HG02840 (cell line): ENCODE measurements around the gene SPTBN4.
"Not testable (repeated sequence)": the region's sequence is repeated elsewhere in the genome, so short reads cannot be mapped to it uniquely, and the experiment has no call there.

Source experiments
- ATAC-seq: cut with Tn5 transposase; IDR thresholded peaks from one replicate; pipeline ENCODE4 v1.9.1; 2021; ENCODE audit warnings: mild to moderate bottlenecking, moderate library complexity, moderate number of reproducible peaks; ENCODE audit not compliant: unreplicated experiment, low FRiP score

Gene SPTBN4

DNA sequence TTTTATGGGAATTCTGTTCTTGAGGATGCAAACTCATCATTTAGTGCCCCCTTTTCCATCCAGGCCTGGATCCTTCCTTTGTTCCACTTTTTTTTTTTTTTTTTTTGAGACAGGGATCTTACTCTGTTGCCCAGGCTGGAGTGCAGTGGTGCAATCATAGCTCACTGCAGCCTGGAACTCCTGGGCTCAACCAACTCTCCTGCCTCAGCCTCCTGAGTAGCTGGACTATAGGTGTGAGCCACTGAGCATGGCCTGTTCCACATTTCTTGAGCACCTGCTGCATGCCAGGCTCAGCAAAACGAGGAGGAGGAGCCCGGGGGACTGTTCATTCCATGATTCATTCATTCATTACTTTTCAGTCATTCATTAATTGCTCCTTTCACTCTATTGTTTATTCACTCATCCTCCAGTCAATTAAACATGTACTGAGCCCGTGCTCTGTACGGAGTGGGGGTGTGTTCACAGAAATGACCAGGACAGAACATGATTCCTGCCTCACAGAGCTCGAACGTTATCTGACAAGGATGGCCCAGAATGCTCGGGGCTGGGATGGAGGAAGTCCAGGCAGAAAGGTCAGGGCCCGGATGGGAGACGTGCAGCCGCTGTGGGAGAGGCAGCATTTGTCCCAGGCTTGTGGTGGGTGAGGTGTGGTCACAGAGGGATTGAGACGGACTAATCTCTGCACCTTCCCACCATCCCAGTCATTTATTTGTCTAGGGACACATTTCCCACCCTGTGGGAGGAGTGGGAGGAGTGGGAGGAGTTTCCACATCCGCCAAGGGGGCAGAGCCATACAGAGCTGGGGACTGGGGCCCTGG lies 58.6 kb downstream of the SPTBN4 start:
- ATAC-seq: no peak

DNA sequence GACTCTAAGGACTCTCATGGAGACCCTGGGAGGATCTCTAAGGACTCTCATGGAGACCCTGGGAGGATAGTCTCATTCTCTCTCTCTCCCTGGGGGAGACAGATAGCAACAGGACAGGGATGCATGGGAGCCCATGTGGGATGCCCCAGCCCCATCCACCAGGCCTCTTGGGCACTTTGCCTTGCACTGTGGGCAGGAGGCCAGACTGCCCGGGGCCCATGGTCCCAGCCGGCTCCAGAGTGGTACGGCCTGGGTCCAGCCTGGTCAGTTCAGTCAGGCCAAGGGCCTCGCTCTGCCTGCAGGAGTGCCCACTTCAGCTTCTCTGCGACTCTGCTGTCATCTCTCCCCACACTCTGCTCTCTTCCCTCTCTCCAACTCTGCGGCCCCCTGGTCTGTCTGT lies 61.3 kb downstream of the SPTBN4 start:
- ATAC-seq: no peak

DNA sequence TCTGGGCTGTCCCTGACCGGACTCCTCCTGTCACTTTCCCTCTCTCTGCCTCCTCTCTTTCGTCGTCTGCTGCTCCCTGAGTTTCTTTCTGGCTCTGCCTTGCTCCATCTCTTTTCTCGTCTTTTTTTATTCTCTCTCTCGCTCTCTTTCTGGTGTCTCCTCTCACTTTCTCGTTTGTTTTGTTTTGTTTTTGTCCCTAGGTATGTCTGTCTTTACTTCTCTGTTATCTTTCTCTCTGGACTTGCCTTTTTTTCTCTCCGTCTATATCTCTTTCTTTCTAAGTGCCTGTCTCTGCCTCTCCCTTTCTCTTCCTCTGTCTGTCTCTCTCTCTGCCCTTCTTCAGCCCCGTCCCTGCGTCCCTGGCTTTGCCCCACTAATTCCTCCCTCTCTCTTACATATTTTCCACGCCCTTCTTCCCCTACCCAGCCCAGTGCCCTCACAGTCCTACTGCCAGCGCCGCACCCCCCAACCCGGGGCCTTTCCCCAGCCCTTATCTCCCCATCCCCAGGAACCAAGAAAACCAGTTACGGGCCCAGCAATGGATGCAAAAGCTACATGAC lies 61.8 kb downstream of the SPTBN4 start:
- ATAC-seq: no peak

DNA sequence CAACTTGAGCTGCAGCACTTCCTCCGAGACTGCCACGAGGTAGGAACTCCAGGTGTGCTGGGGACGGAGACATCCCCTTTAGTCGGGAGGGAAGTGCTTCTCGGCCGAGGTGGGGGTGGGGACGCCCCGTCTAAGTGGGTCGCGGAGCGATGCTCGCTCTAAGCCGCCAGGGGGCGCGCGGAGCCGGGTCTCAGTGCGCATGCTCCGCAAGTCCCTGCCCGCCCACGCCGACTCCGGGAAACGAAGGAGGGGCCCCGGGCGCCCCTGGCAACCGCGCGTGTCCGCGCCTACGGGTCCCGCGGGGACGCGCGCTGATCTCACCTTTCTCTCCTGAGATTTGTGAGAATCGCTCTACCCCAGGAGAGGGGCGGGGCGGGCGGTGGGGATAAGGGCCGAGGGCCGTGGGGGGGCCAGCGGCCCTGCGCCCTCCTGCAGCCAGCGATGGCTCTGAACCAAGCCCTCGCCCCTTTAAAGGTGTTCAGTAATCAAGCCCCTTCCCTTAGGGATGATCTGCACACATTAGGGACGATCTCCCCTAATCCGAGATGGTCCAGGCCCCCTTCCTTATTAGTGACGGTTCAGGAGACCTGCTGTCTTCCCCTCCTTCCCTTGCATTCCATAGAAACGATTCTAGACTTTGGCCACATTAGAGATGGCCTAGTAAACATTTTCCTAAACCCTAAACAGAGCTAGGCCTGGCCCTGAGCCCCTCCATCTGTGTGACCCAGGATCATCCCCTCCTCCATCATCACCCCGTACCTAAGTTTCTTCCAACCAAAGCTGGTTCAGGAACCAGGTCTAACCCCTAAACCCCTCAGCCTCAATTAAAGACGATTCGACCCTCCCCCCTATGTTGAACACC lies 62.5 kb downstream of the SPTBN4 start:
- ATAC-seq: no peak

DNA sequence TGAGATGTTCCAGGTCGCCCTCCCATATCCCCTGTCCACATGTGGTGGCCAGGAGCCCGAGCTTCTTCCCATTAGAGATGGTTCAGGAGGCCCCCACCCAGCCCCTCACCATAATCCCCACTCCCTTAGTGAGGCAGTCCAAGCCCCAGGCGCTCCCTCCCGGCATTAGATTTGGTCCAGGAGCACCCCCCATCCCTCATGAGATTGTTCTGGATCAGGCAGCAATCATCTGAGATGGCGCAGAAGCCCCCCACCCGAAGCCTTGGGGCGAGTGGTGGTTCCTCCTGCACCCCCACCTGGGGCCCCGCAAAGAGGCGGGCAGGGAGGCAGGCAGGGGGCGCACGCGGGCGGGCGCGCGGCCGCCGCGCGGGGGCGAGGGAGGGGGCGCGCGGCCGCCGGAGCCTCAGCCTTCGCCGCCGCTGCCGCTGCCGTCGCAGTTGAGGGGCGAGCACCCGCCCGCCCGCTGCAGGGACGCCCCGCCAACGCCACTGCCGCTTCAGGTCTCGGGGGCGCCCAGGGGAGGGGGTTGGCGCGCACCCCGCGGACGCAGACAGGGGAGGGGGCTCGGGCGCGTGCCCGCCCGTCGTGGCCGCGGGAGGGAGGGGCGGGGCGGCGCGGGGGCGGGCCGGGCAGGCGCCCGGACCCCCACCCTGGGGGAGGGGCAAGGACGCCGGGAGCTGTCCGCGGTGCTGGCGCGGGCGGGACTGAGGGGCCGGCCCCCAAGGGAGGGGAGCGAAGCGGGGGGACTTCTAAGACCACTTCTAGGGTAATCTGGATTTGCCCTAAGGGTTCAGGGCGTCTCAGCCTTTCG lies 63.5 kb downstream of the SPTBN4 start:
- no peak for ATAC-seq

DNA sequence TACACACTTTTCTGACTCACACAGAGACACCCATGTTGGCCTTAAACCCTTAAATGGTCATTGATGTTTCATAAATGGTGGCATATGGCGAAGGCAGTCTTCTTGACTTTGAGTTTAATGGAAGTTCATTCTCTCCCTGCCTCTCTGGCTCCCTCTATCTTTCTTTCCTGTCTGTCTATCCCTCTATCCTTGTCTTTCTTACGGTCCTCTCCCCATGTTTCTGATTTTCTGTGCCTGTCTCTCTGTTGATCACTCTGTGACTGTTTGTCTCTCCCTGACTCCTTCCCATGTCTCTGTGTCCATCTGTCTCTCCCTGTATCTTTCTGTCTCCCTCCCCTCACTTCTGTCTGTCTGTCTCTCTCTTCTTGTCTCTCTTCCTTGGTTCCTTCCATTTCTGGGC lies 66.7 kb downstream of the SPTBN4 start:
- ATAC-seq: no peak

DNA sequence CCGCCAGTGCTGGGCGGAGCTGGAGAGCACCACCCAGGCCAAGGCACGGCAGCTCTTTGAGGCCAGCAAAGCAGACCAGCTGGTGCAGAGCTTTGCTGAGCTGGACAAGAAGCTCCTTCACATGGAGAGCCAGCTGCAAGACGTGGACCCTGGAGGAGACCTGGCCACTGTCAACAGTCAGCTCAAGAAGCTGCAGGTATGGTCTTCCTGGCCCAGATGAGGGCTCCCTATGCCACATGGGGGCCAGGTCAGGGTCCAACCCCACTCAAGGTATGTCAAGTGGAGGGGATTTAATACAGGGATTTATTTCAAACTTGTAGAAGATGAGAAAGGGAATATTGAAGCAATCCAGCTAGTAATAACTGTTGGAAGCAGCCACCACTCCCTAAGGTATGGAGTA lies 67.3 kb downstream of the SPTBN4 start:
- no peak for ATAC-seq

DNA sequence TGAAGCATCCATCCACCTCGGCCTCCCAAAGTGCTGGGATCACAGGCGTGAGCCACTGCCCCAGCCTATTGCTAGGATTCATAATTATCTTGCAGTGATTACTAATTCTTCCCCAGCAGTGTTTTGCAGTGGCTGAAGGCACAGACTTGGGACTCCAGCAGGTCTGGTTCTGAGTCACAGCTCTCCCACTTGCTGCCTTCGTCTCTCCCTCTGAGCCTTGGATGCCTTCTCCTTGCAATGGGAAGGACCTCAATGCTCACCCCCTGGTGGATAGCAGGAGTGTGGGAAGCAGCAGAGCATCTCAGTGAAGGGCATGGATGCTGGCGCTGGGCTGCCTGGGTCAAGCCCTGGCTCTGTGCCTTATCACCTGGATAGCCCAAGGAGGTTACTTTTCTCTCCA lies 72.3 kb downstream of the SPTBN4 start:
- no peak for ATAC-seq

DNA sequence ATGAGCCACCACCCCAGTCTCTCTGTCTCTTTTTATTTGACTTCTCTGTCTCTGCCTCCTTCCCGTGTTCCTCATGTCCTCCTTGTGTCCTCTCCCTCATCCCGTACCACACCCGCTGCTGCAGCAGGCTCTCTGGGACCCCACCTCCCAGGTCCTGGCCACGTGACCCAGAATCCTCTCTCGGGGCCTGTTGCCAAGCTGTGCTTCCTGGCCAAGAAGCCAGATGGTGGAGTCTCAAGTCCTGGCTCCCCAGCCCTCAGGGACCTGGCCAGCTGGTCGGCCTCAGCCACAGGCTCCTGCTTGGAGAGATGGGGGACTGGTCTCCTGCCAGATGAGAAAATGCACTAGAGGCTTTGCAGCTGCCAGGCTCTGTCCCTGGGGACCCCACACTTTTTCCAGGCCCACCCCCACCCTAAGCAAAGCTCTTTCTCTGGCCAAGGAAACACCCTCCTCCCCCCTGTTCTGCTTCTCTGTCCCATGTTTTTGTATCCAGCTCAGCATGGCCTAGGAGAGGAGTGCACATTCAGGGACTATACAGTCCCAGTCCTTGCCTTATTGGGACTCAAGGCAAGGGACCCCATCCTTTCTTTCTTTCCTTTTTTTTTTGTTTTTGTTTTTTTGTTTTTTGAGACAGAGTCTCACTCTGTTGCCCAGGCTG lies 75.5 kb downstream of the SPTBN4 start:
- no peak for ATAC-seq

DNA sequence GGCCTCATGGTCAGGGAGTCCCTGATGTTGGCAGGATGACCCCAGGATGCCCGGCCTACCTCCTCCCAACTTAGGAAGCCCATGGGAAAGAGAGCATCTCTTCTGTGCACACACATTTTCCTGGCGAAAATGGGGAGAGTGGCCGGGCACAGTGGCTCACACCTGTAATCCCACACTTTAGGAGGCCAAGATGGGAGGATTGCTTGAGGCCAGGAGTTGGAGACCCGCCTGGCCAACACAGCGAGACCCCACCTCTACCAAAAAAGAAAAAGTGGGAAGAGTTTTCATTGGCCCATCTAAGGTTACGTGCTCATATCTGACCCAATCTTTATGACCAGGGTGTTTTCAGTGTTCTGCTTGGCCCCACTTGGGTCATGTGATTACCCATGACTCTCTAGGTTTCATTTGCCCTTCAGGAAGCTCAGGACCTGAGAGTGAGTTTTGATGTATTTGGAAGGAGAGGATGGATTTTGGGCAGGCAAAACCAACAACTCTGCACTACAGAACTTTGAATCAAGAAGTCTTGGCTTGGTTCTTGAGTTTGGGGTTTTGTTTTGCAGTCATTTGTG lies 76.3 kb downstream of the SPTBN4 start:
- no peak for ATAC-seq

DNA sequence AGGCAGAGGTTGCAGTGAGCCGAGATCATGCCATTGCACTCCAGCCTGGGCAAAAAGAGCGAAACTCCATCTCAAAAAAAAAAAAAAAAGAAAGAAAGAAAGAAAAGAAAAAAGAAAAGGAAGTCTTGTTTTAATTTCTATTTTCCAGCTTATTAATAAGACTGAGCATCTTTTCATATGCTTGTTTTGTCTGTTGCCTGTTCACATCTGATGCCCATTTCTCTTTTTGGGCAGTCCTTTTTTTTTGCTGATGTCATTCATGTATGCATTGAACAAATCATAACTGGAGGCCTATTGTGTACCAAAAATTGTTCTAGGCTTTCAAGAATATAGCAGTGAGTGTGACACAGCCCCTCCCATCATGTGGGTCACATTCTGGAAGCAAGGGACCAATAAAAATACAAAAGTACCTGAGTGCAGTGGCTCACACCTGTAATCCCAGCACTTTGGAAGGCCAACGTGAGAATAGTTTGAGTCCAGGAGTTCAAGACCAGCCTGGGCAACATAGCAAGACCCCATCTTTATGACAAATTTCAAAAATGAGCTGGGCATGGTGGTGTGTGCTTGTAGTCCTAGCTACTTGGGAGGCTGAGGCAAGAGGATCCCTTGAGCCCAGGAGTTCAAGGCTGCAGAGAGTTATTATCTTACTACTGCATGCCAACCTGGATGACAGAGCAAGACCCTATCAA lies 79.5 kb downstream of the SPTBN4 start:
- ATAC-seq: not testable (repeated sequence)

DNA sequence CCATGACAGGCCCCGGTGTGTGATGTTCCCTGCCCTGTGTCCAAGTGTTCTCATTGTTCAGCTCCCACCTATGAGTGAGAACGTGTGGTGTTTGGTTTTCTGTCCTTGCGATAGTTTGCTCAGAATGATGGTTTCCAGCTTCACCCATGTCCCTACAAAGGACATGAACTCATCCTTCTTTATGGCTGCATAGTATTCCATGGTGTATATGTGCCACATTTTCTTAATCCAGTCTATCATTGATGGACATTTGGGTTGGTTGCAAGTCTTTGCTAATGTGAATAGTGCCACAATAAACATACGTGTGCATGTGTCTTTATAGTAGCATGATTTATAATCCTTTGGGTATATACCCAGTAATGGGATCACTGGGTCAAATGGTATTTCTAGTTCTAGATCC lies 80.4 kb downstream of the SPTBN4 start:
- not testable (repeated sequence) for ATAC-seq

DNA sequence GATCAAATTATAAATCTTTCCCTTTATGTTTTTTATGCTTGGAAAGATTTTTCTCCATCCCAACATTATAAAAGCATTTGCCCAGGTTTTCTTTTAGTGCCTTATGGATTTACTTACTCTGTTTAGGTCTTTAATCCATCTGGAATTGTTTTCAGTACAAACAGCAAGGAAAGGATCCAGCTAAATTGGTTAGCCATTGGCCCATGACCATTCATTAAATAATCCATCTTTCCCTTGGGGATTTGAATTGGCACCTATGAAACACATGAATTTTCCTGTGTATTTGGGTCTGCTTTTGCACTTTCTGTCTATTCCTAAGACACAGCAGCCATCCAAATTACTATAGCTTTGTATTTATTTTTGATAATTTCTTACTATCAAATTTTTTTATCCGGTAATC lies 81.0 kb downstream of the SPTBN4 start:
- no peak for ATAC-seq

DNA sequence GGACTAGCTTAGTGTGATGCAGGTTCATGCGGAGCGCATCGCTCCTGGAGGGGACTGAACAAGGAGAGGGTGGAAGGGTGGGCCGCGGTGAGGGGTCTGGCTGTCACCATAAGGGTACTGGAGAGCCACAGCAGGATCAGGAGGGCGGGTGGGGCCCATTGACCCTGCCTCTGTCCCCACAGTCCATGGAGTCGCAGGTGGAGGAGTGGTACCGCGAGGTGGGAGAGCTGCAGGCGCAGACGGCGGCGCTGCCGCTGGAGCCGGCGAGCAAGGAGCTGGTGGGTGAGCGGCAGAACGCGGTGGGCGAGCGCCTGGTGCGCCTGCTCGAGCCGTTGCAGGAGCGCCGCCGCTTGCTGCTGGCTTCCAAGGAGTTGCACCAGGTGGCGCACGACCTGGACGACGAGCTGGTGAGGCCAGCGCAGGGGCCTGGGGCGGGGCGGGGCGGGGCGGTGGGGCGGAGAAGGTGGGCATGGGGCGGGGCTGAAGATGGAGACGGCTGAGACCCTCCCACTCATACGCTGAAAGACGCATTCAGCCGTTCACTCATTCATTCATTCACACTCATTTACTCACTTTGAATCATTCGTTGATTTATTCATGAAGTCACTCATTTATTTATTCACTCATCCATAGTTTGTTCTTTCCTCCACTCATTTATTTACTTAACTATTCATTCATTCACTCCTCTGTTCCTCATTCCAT lies 82.4 kb downstream of the SPTBN4 start:
- no peak for ATAC-seq

DNA sequence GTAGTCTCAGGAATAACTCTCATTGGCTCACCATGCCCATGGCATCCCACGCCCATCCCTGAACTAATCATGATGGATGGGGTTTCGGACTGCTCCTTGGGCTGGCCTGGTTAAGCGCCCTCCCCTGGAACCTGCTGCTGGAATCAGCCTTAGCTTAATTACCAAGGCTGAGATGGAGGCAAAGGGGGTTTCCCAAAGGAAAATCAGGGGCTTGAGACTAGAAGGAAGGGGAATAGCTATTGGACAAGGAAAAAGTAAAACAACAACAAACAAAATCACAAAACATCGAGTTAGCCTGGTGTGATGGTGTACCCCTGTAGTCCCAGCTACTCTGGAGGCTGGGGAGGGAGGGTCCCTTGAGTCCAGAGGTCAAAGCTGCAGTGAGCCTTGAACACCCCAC lies 84.2 kb downstream of the SPTBN4 start:
- ATAC-seq: no peak

DNA sequence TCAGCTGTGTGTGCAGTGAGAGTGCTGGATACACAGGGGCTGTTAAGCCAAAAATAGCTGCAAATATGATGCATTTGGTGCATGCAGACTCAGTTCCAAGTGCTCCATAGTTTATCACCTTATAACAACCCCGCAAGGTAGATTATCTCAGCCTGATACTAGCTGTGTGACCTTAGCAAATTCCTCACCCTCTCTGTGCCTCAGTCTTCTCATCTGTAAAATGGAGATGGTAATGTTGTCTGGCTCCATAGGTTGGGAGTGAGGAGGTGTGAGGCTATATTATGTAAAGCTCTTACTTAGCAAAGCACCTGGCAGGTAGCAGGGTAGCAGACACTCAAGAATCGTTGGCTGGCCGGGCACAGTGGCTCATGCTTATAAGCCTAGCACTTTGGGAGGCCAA lies 86.0 kb downstream of the SPTBN4 start:
- no peak for ATAC-seq

DNA sequence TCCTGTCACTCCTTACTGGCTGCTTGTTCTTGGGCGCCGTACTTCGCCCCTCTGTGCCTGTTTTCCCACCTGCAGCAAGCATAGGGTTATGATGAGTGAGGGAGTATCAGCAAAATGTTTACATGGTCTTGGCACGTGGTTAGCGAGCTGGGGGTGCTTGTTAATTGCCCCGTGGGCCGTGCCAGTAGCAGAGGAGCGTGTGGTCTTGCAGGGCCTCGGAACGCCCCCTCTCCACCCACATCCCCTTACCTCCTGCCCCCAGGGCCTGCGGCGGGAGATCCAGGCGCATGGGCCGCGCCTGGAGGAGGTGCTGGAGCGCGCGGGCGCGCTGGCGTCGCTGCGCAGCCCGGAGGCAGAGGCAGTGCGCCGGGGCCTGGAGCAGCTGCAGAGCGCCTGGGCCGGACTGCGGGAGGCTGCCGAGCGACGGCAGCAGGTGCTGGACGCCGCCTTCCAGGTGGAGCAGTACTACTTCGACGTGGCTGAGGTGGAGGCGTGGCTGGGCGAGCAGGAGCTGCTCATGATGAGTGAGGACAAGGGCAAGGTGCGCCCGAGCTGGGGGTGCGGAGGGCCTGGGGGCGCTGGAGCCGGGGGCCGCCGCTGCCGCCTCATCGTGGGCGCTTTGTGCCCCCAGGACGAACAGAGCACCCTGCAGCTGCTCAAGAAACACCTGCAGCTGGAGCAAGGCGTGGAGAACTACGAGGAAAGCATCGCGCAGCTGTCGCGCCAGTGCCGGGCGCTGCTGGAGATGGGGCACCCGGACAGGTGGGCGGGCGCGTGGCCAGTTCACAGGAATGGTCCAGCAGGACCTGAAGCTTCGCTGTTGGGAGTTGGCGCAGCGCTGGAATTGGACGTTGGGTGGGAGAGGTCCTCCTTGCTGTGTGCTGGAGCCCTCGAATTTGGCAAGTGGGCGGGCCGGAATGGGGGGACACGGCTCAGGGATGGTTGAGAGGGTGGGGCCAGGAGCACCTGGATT lies 87.4 kb downstream of the SPTBN4 start:
- no peak for ATAC-seq
